GM12801 (cell line): ENCODE measurements around the gene ZDHHC8.

Experiments used
- TF ChIP-seq, protein P1 (sequence below): IDR thresholded peaks from one replicate; pipeline ENCODE4 v1.5.1; 2011; ENCODE audit warnings: control low read depth; ENCODE audit not compliant: insufficient read length; ENCODE audit errors: extremely low read depth

The ZDHHC8 gene

DNA sequence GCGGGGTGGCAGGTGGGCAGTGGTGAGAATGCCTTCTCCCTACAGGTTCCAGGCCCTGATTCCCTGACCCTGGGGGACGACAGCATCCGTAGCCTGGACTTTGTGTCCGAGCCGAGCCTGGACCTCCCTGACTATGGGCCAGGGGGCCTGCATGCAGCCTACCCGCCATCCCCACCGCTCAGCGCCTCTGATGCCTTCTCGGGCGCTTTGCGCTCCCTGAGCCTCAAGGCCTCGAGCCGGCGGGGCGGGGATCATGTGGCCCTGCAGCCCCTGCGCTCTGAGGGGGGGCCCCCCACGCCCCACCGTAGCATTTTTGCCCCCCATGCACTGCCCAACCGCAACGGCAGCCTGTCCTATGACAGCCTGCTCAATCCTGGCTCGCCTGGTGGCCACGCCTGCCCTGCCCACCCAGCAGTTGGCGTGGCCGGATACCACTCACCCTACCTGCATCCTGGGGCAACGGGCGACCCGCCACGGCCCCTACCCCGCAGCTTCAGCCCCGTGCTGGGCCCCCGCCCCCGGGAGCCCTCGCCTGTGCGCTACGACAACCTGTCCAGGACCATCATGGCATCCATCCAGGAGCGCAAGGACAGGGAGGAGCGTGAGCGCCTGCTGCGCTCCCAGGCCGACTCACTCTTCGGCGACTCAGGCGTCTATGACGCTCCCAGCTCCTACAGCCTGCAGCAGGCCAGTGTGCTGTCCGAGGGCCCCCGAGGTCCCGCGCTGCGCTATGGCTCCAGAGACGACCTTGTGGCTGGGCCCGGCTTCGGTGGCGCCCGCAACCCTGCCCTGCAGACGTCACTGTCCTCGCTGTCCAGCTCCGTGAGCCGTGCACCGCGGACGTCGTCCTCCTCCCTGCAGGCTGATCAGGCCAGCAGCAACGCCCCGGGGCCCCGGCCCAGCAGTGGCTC lies 11.4 kb downstream of the ZDHHC8 start:
- TF ChIP-seq, protein P1, sequence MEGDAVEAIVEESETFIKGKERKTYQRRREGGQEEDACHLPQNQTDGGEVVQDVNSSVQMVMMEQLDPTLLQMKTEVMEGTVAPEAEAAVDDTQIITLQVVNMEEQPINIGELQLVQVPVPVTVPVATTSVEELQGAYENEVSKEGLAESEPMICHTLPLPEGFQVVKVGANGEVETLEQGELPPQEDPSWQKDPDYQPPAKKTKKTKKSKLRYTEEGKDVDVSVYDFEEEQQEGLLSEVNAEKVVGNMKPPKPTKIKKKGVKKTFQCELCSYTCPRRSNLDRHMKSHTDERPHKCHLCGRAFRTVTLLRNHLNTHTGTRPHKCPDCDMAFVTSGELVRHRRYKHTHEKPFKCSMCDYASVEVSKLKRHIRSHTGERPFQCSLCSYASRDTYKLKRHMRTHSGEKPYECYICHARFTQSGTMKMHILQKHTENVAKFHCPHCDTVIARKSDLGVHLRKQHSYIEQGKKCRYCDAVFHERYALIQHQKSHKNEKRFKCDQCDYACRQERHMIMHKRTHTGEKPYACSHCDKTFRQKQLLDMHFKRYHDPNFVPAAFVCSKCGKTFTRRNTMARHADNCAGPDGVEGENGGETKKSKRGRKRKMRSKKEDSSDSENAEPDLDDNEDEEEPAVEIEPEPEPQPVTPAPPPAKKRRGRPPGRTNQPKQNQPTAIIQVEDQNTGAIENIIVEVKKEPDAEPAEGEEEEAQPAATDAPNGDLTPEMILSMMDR = no peak

DNA sequence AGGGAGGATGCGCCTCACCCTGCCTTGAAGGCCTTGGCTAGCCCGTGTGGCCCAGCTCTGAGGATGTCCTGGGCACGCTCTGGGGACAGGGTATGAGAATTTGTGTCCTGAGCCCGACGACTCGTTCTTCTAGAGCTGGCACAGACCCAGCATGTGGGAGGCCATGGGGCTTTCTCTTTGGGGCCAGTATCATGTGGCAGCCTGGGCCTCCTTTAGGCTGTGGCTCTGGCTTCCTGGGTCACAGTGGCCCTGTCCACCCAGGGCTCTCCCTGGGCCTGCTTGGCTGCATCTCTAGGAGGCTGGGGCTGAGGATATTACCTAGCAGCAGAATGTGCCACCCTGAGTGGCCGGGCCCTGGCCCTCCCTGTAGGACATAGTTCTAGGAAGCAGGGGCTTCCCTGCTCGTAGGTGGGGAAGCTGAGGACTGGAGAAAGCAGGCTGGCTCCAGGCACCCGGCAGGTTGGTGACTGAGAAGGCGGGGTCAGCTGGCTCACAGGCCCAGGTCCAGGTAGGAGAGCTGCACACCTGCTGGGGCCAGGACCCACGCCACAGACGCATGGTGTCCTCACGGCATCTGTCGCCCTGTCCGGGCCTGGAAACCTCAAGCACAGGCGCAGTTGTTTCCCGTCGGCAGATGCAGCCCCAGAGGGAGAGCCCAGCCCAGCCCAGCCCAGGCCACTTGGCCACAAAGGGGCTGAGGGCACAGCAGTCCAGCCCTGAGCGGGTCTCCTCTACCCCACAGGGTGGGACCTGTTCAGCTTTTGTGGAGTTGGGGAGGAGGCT lies 12.5 kb downstream of the ZDHHC8 start:
- TF ChIP-seq, protein P1 = no peak

DNA sequence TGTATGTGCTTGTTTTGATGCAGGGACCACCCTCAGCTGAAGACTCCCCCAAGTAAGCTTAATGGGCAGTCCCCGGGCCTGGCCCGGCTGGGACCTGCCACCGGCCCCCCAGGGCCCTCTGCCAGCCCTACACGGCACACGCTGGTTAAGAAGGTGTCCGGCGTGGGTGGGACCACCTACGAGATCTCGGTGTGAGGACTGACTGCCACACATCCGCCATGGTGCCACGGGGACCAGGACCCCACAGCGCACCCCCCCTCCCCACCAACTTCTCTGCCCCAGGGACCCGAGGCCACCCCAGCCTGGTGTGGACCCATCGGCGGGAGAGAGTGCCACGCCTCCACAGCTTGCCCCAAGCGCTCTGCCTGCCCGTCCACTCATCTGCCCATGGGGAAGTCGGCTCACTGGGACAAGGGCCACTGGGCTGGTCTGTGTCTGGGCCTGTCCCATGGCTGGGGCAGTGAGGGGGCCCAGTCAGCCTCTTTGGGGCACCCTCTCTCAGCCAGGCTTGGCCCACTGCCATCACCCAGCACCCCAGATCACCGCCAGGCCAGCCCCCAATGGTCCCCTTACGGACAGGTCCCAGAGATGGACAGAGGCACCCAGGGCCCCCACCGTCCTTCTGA lies 13.7 kb downstream of the ZDHHC8 start:
- TF ChIP-seq, protein P1 = no peak

DNA sequence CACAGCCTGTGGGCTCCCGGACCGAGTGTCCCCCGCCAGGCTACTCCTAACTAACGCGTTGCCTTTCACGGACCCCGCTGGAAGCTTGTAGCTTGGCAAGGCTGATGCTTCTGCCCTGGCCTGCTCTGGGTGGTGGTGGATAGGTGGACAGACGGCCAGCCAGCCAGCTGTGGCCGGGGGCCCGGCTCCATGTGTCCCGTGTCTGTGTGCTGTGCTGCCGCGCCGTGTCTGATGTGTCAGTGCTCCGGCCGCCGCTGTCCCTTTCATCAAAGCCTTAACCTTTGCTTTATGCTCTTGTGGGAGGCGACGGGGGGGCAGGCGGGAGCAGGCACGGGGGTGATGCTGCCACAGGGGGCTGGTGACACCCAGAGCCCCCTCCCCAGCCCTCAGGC lies 14.2 kb downstream of the ZDHHC8 start:
- TF ChIP-seq, protein P1 = no peak

DNA sequence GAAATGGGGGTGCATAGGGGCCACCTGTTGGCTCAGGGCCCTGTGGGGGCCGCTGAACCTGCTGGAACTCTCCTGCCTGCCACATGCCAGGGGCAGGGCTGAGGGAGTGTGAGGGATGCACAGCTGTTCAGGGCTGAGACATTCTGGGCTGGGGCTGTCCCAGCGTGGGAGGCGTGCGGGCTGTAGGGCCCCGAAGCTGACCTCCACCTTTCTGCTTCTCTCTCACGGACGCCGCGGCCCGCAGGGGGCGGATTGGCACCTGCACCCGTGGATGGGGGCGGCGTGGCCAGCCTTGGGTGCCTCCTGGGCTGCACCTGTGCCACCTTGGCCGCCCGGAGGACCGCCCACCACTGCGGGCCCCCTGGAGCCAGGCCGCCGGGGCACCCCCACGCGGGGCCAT lies 15.2 kb downstream of the ZDHHC8 start:
- TF ChIP-seq, protein P1 = no peak

DNA sequence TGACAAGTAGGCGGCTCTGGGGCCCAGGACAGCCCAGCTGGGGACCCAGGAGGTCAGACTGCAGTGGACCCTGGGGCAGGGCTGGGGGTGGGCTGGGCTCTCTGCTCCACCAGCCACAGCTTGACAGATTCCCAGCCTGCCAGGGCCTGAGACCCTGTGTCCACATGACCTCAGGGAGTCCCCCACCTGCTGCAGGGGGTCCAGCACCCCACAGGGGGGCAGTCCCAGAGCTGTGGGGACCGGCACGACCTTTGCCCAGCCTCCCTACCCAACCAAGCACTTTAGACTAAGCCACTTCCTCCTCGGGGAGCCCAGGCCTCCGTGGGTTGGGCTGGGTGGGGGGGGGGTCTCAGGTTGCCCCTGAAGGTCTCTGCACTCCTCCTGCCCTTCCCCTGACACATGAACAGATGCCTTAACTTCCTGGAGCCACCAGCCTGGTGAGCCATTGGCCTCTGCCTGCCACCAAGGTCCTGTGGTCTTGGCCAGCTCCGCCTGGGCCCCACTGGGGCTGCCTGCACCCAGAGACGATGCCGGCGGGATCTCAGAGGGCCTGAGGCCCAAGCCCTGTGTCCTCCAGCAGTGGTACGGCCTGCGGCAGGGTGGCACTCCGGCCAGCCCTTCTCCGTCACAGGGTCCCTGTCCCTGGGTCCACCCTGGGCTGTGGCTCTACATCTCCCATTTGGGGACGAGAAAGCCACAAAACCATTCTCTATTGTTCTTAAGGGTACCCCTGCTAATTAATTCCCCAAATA lies 15.8 kb downstream of the ZDHHC8 start:
- TF ChIP-seq, protein P1 = no peak
